Stomach (tissue), 4 donors: ENCODE measurements around the gene CXCL11.

ENCODE experiments used
- EP300 ChIP-seq: sonication (generic); formaldehyde crosslinking; IDR thresholded peaks from one replicate; pipeline ENCODE4 v1.6.1; 2017; ENCODE audit warnings: antibody characterized with exemption
- POLR2A ChIP-seq, 4 donors: fragments of 450-650 bp; IDR thresholded peaks; one replicate each; pipeline ENCODE4 v1.6.1; 2016; ENCODE audit warnings: antibody characterized with exemption in 4 of 4, control low read depth in 2 of 4, mild to moderate bottlenecking in 1 of 4, moderate library complexity in 1 of 4
- POLR2AphosphoS5 ChIP-seq, 3 donors: sonication (generic); formaldehyde crosslinking; IDR thresholded peaks; one replicate each; pipeline ENCODE4 v1.6.1; 2016; ENCODE audit warnings: antibody characterized with exemption in 3 of 3
- TF ChIP-seq, protein P1 (sequence below), 7 experiments: fragments of 450-650 bp in 4 of 7; fragments of 200-600 bp in 3 of 7; sonication (generic) in 3 of 7; IDR thresholded peaks; one replicate each; pipeline ENCODE4 v1.5.1; 2016 to 2019; ENCODE audit warnings: antibody characterized with exemption in 7 of 7, control low read depth in 2 of 7, mild to moderate bottlenecking in 1 of 7

GRCh38 chr4:75985116-75985515, 50.8 kb downstream of the CXCL11 start:
- TF ChIP-seq EP300 (no peak), POLR2A (IDR thresholded peaks at IDR 0.05) (no peak), POLR2AphosphoS5 (IDR thresholded peaks at IDR 0.05) (no peak)
- TF ChIP-seq, protein P1, sequence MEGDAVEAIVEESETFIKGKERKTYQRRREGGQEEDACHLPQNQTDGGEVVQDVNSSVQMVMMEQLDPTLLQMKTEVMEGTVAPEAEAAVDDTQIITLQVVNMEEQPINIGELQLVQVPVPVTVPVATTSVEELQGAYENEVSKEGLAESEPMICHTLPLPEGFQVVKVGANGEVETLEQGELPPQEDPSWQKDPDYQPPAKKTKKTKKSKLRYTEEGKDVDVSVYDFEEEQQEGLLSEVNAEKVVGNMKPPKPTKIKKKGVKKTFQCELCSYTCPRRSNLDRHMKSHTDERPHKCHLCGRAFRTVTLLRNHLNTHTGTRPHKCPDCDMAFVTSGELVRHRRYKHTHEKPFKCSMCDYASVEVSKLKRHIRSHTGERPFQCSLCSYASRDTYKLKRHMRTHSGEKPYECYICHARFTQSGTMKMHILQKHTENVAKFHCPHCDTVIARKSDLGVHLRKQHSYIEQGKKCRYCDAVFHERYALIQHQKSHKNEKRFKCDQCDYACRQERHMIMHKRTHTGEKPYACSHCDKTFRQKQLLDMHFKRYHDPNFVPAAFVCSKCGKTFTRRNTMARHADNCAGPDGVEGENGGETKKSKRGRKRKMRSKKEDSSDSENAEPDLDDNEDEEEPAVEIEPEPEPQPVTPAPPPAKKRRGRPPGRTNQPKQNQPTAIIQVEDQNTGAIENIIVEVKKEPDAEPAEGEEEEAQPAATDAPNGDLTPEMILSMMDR (IDR thresholded peaks at IDR 0.05): no peak
